ENCODE results near the gene RPL37A. TPM values are rescaled to one million over a fixed set of nuclear protein-coding genes. Genes with fewer than 3 reads are reported as not detected.

RPL37A gene
- total RNA-seq, 1 donor from 2014 or later, result 1,730 TPM

DNA sequence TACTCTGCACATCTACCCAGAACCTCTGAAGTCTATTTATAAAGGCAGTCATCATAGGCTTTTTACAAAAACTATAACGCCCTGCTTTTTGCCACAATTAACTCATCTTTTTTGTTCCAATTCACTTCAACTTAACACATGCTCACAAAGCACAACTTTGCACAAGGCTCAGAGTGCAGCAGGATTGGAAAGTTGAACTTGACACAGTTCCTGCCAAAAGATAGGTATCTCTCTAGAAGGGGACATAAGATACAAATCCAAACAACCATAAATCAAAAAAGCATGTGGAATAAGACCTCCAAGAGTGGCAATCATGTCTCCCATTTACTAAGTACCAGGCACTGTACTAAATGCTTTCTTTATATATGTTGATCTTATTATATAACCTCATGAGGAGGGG lies 36.2 kb downstream of the RPL37A start:
- no peaks in the 10 kb centered on the region for H3K36me3 ChIP-seq
- H3K4me2 ChIP-seq, result no peak overlapping the region
- peaks cover 12% of the 10 kb centered on the region for H3F3A ChIP-seq (ENCODE audit: low read depth)
- H3K27ac ChIP-seq, result no peak overlapping the region
- H4K20me1 ChIP-seq (ENCODE audit: low read depth), result no peaks in the 10 kb centered on the region
- no peak overlapping the region for H2AFZ ChIP-seq (replicated peaks)
- no peaks in the 10 kb centered on the region for H3K79me2 ChIP-seq (ENCODE audit: low read depth)
- H3K27me3 ChIP-seq, result no peaks in the 10 kb centered on the region
- Mint-ChIP-seq H3K9me3 (no peaks in the 10 kb centered on the region), H3K4me3 (no peak overlapping the region), H3K36me3 (no peaks in the 10 kb centered on the region), H3K27me3 (ENCODE audit: insufficient read depth, low read depth) (peaks cover 6% of the 10 kb centered on the region), H3K27ac (no peak overlapping the region), H3K4me1 (peaks cover 50% of the 10 kb centered on the region)
- no peak overlapping the region for H3K9ac ChIP-seq
- no peaks in the 10 kb centered on the region for H3K9me3 ChIP-seq (ENCODE audit: low read depth)
- peaks cover 27% of the 10 kb centered on the region for H3K4me1 ChIP-seq
- TF ChIP-seq EZH2phosphoT487 (IDR thresholded peaks at IDR 0.05) (no peak), EZH2 (IDR thresholded peaks at IDR 0.05) (no peak)
- TF ChIP-seq, protein P1, sequence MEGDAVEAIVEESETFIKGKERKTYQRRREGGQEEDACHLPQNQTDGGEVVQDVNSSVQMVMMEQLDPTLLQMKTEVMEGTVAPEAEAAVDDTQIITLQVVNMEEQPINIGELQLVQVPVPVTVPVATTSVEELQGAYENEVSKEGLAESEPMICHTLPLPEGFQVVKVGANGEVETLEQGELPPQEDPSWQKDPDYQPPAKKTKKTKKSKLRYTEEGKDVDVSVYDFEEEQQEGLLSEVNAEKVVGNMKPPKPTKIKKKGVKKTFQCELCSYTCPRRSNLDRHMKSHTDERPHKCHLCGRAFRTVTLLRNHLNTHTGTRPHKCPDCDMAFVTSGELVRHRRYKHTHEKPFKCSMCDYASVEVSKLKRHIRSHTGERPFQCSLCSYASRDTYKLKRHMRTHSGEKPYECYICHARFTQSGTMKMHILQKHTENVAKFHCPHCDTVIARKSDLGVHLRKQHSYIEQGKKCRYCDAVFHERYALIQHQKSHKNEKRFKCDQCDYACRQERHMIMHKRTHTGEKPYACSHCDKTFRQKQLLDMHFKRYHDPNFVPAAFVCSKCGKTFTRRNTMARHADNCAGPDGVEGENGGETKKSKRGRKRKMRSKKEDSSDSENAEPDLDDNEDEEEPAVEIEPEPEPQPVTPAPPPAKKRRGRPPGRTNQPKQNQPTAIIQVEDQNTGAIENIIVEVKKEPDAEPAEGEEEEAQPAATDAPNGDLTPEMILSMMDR (IDR thresholded peaks at IDR 0.05), result no peak
- no peak for DNase-seq (ENCODE audit: low spot score)
- no peak overlapping the region for H3K4me3 ChIP-seq

- no peak overlapping the region for H3K4me3 Mint-ChIP-seq
- H3K4me3 ChIP-seq, result no peak overlapping the region
- no peaks in the 10 kb centered on the region for H4K20me1 ChIP-seq (ENCODE audit: low read depth)
- H3K9me3 ChIP-seq (ENCODE audit: low read depth), result no peaks in the 10 kb centered on the region
- no peak overlapping the region for H3K27ac Mint-ChIP-seq
- H3K27ac ChIP-seq, result no peak overlapping the region
- H2AFZ ChIP-seq (replicated peaks), result no peak overlapping the region
- no peaks in the 10 kb centered on the region for H3K9me3 Mint-ChIP-seq
- H3F3A ChIP-seq (ENCODE audit: low read depth), result peaks cover 12% of the 10 kb centered on the region
- no peaks in the 10 kb centered on the region for H3K79me2 ChIP-seq (ENCODE audit: low read depth)
- no peaks in the 10 kb centered on the region for H3K27me3 ChIP-seq
- H3K36me3 Mint-ChIP-seq, result no peaks in the 10 kb centered on the region
- no peak overlapping the region for H3K9ac ChIP-seq
- peaks cover 6% of the 10 kb centered on the region for H3K27me3 Mint-ChIP-seq (ENCODE audit: insufficient read depth, low read depth)
- TF ChIP-seq EZH2phosphoT487 (IDR thresholded peaks at IDR 0.05), result no peak
- TF ChIP-seq, protein P1 (IDR thresholded peaks at IDR 0.05), result no peak
- no peak for TF ChIP-seq EZH2 (IDR thresholded peaks at IDR 0.05)
- H3K4me2 ChIP-seq, result no peak overlapping the region
- DNase-seq (ENCODE audit: low spot score), result no peak
- H3K4me1 Mint-ChIP-seq, result peaks cover 57% of the 10 kb centered on the region
- H3K4me1 ChIP-seq, result peaks cover 27% of the 10 kb centered on the region
- no peaks in the 10 kb centered on the region for H3K36me3 ChIP-seq
Observed at GRCh38 chr2:216535454-216535995, 36.9 kb downstream of the RPL37A start.

GRCh38 chr2:216536734-216537210 lies 38.1 kb downstream of the RPL37A start:
- Histone ChIP-seq H3K4me2 (peak overlapping the region; percentile 4), H3F3A (ENCODE audit: low read depth) (peaks cover 12% of the 10 kb centered on the region), H2AFZ (replicated peaks) (no peak overlapping the region), H3K4me3 (no peak overlapping the region), H4K20me1 (ENCODE audit: low read depth) (no peaks in the 10 kb centered on the region), H3K9ac (no peak overlapping the region), H3K36me3 (no peaks in the 10 kb centered on the region), H3K79me2 (ENCODE audit: low read depth) (no peaks in the 10 kb centered on the region), H3K27ac (no peak overlapping the region), H3K27me3 (no peaks in the 10 kb centered on the region), H3K4me1 (peaks cover 27% of the 10 kb centered on the region), H3K9me3 (ENCODE audit: low read depth) (no peaks in the 10 kb centered on the region)
- no peak overlapping the region for H3K4me3 Mint-ChIP-seq
- peaks cover 6% of the 10 kb centered on the region for H3K27me3 Mint-ChIP-seq (ENCODE audit: insufficient read depth, low read depth)
- no peaks in the 10 kb centered on the region for H3K9me3 Mint-ChIP-seq
- TF ChIP-seq EZH2 (IDR thresholded peaks at IDR 0.05), result no peak
- TF ChIP-seq EZH2phosphoT487 (IDR thresholded peaks at IDR 0.05), result no peak
- TF ChIP-seq, protein P1 (IDR thresholded peaks at IDR 0.05), result no peak
- H3K27ac Mint-ChIP-seq, result peak overlapping the region; percentile 72
- H3K36me3 Mint-ChIP-seq, result no peaks in the 10 kb centered on the region
- peaks cover 65% of the 10 kb centered on the region for H3K4me1 Mint-ChIP-seq
- no peak for DNase-seq (ENCODE audit: low spot score)
